Raji (cell line): Measurements from ENCODE around the gene LRPPRC.

Experiments used
- POLR2A ChIP-seq: IDR thresholded peaks from 2 replicates; pipeline ENCODE4 v1.6.1; 2011; ENCODE audit warnings: low read depth, low read length, control low read depth; ENCODE audit not compliant: insufficient read depth

Gene LRPPRC

GRCh38 chr2:43853141-43854081, 142.4 kb downstream of the LRPPRC start:
- TF ChIP-seq POLR2A, result no peak

GRCh38 chr2:43852196-43852730, 143.5 kb downstream of the LRPPRC start:
- no peak for TF ChIP-seq POLR2A

- TF ChIP-seq POLR2A, result no peak
Measured at GRCh38 chr2:43851011-43851980, 144.5 kb downstream of the LRPPRC start.

- no peak for TF ChIP-seq POLR2A
Measured at GRCh38 chr2:43848214-43848613, 147.6 kb downstream of the LRPPRC start.

- TF ChIP-seq POLR2A, result no peak
Measured at GRCh38 chr2:43846140-43846793, 149.5 kb downstream of the LRPPRC start.

GRCh38 chr2:43845181-43845580, 150.6 kb downstream of the LRPPRC start:
- TF ChIP-seq POLR2A, result no peak

GRCh38 chr2:43842866-43843226, 152.9 kb downstream of the LRPPRC start:
- TF ChIP-seq POLR2A, result no peak

- no peak for TF ChIP-seq POLR2A
Measured at GRCh38 chr2:43841949-43842865, 153.6 kb downstream of the LRPPRC start.

GRCh38 chr2:43840965-43841364, 154.8 kb downstream of the LRPPRC start:
- no peak for TF ChIP-seq POLR2A

GRCh38 chr2:43839776-43840564, 155.8 kb downstream of the LRPPRC start:
- no peak for TF ChIP-seq POLR2A

- no peak for TF ChIP-seq POLR2A
Measured at GRCh38 chr2:43838560-43839267, 157.1 kb downstream of the LRPPRC start, which contains the start of the genes ABCG5 and ABCG8. Gene ABCG5 (minus strand): TSS chr2:43838839. CDS start chr2:43838679, 160 bp downstream. Gene ABCG8 (plus strand): TSS chr2:43838971. CDS start chr2:43839054, 83 bp downstream.

GRCh38 chr2:43837831-43838559, 157.8 kb downstream of the LRPPRC start:
- no peak for TF ChIP-seq POLR2A

- no peak for TF ChIP-seq POLR2A
Measured at GRCh38 chr2:43837033-43837432, 158.8 kb downstream of the LRPPRC start.
